ENCODE data around the gene MNX1.

MNX1 gene

DNA sequence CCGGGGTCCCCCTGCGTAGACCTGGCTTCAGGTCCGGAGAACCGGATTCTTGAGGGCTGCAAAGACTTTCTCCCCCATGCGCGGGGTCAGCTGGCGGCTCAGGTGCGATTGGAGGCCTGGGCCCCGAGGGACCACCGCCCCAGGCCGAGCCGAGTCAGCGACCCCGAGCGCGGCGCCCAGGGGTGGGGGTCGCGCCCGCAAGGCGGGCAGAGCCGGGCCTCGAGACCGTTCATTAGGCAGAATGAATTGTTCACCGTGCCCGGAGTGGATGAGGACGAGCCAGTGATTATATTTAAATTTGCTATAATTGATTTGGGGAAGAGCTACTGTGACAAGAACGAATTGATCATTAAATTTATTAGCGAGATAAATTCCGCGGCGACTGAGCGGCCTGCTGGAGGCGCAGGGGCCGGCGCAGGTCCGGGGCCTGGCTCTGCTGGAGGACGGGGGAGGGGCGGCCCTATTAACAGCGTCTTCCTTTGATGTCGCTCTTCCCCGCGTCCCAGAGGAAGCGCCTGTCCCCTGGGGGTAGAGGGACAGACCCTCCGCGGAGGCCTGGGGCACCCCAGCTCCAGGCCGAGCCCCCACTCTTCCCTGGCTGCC is 7.5 kb downstream of the MNX1 start:
- no peak for DNase-seq (ENCODE audit: low read depth in 2 of 2)

DNA sequence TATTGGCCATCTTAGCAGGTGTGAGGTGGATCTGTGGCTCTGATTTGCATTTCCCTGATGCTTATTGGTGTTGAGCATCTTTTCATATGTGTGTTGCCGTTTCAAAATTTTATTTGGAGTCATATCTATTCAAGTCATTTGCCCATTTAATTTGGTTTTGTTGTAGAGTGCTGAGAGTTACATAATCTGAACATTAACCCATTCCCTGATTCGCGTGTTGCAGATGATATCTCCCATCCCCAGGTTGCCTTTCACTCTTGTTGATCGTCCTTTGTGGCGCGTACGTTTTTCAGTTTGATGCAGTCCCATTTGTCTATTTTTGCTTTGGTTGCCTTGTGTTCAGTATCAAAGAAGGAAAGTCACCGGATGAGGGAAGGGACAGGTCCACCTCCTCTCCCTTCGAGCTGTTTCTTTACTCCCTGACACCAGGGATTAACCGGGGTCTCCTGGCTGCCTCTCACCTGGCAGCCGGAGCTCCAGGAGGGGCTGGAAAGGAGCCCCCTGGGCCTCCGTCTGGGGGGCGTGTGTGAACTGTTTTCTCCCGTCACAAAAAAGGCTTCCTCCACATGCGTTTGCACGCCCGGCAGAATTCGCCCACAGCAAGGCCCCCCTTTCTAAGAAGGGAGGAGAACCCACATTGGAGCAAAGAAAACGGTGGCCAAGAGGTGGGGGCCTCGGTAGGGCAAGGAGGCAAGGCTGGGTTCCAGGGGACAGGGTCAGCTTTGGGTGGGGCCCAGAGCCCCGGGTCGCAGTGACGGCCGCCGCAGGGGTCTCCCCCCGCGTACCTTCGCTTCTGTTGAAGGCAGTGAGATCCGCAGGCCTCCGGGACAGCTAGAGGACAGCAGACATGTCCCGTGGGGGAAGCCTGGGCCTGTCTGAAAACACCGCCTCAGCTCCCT is 8.3 kb downstream of the MNX1 start:
- DNase-seq (ENCODE audit: low read depth in 2 of 2): no peak

DNA sequence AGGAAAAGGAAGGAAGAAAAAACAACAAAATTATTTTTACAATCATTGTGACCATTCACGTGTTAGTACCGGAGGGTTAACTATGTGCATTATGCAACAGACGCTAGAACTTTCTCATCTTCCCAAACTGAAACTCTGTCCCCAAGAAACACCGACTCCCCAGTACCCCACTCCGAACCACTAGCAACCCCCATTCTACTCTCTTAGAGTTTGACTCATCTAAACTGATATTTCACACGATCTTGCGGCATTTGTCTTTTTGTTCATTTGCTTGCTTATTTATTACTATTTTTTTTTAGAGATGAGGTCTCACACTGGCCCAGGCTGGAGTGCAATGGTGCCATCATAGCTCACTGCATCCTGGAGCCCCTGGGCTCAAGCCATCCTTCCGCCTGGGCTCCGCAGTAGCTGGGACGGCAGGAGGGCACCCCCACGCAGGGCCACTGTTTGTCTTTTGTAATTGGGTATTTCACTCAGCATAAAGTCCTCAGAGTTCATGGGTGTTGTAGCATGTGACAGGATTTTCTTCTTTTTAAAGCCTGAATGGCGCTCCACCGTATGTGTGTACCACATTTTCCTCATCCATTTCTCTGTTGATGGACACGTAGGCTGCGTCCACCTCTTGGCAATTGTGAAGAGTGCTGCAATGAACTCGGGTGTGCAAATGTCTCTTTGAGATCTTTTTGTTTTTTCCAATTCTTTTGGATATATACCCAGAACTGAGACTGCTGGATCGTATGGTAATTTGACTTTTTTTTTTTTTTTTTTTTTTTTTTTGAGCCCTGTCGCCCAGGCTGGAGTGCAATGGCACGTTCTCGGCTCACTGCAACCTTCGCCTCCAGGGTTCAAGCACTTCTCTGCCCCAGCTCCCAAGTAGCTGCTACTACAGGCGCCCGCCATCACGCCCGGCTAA is 9.5 kb downstream of the MNX1 start:
- no peak for DNase-seq (ENCODE audit: low read depth in 2 of 2)

DNA sequence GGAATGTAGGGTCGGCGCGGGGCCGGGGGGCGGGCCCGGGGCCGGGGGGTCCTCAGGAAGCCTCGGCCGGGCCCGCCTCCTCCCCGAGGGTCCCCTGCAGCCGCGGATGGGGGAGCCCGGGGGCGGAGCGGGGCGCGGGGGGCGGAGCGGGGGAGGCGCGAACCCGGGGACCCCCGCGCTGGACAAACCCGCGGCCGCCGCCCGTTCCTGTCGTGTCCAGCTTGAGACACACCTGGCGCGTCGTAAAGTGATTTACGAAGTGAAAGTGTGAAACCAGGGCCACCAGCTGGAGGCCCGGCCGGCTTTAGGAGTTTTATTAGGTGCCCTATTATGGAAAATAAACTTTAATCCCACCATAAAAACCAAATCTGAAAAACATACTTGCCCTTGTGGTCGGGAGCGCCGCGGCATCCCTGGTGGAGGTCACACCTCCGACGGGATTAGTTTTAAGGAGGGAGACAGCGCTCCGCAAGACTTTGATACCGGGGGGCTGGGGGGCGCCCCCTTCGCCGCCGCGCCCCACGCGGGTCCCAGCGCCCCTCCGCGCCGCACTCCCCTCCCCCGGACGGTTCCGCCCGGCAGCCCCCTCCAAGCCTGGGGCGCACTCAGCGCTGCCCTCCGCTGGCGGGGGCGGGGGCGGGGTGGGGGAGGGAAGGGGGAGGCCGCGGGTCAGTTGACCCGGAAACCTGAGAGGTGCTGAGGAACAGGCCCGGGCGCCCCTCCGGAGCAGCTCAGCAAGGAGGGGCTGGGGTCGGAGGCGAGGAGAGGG is 10.3 kb downstream of the MNX1 start:
- DNase-seq (ENCODE audit: low read depth in 2 of 2): no peak

DNA sequence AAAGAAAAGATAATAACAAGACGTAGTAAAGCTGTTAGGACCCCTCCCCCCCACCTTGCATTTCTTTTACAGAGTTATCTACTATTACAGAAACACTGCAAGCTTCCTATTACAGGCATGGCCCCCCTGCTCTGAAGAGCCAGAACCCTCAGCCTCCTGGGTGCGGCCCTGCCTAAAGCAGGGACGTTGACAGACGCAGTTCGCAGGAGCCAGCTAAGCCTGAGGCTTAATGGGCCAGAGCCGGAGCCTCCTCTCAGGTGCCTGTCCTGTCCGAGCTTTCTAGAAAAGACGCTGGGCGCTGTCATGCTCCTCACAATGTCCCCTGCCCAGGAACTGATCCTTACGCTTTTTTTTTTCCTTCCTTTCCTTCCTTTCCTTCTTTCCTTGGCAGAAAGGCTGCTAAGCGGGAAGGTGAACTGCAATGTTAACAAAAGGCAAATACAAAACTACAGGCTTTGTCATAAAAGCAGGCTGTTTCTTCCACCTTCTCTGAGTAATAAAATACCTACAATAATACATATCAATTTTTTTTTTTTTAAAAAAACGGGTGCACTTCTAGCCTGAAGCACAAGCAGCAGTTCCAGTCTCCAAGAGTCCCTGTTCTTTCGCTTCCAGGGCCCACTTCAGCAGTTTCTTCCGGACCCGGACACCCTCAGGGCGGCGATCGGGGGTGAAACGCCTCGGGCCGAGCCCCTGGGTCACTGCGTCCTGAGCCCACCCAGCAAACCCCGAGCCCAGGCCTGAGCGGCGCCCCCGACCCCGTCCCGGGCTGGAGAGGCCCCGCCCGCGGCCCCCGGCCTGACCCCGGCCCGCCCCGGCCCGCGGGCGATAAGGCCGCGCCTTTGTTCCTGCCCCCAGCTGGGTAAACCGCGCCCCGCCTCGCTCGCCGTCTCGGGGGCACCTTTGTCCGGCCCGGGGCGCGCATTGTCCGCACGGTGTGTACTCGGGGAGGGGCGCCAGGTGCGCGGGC is 11.2 kb downstream of the MNX1 start:
- no peak for DNase-seq (ENCODE audit: low read depth in 2 of 2)

DNA sequence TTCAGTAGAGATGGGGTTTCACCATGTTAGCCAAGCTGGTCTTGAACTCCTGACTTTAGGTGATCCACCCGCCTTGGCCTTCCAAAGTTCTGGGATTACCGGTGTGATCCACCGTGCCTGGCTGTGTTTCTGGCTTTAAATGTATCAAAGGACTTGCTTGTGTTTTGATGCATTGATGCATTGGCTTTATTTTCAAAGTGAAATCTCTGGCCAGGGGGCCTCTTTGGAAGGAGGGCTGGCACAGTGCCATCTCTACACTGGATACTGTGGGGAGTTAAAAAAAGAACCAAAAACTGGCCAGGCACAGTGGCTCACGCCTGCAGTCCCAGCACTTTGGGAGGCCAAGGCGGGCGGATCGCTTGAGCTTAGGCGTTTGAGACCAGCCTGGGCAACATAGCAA is 16.0 kb downstream of the MNX1 start:
- DNase-seq (ENCODE audit: low read depth in 2 of 2): no peak

DNA sequence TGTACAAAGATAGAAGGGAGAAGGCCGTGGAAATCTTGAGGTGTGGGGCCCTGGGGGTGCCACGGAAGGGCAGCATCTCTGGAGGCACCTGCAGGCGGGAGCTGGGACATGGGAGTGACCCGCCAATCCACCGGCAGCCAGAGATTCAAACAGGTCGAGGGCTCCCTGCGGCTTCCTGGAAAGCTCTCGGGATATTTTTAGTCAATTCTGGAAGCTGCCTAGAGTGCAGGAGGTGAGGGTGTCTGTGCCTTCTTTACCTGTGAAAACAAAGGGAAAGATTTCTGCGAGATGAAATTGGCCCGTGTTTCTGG is 16.6 kb downstream of the MNX1 start:
- DNase-seq (ENCODE audit: low read depth in 2 of 2): no peak

DNA sequence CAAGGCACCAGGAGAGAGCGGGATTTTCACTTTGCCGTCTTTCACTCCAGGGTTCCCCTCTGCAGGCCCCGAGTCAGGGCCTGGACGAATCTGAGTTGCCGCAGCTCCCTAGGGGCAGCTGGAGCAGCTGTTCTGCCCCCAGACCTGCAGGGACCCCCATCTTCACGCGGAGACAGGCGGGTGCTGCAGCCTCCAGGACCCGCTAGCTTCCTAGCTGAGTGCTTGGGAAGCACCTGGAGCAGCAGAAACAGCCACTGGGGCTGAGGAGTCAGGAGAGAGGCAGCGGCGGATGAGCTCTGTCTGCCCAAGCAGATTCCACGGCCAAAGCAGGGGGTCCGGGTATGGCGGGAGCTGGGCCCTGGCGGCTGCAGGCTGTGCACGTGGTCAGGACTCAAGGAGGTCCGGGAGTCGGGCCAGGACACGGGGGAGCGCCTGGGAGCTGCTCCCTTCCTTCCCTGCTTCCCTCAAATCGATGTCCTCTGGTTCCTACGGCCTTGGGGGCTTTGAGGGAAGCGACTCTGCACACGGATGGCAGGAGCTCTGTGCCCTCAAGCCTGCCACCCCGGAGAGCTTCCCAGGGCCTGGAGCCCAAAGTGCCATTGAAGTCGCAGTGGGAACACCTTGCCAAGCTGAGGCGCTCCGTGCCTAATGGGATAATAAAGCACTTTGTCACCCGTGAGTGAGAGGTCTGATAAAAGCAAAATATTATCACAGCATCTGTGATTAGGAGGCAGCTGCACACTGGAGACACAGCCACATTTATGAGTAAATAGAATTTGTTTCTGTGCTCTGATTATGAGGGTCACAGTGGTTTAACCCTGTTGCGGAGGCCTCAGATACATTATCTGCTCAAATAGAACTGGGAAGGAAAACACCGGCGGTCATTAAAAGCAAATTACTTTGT is 17.2 kb downstream of the MNX1 start:
- no peak for DNase-seq (ENCODE audit: low read depth in 2 of 2)

DNA sequence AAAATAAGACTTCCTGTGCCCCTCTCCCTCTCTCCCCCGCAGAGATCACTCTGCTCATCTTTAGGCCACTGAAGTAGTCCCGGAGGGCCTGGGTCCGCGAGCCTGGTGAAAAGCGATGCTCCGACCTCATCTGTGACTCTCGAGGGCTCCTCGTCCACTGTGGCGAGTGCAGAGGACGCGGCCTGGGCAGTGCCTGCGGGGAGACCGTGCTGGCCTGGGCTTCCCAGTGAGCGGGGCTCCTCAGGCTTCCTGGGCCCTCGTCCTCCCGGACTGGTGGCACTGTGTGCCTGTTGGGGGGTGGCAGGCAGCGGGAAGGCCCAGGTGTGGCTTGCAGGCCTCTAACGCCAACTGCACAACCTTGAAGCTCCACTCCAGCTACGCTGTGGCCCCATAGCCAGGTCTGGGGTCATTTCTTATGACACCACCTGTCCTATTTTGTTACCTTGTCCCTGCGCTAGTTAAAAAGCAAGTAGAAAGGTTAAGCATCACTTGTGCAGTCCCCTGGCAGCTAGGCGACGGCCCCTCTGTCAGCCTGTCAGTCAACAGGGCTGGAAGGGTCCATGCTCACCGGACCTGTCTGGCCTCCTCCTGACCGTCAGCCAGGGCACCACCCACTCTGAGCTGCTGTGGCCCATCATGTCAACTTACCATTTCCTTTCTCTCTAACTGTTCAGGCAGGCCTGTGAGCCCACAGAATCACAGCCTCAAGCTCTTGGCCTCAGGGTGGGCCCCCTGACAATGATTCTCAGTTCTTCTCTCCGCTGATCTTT is 20.5 kb downstream of the MNX1 start:
- DNase-seq (ENCODE audit: low read depth in 2 of 2): no peak

DNA sequence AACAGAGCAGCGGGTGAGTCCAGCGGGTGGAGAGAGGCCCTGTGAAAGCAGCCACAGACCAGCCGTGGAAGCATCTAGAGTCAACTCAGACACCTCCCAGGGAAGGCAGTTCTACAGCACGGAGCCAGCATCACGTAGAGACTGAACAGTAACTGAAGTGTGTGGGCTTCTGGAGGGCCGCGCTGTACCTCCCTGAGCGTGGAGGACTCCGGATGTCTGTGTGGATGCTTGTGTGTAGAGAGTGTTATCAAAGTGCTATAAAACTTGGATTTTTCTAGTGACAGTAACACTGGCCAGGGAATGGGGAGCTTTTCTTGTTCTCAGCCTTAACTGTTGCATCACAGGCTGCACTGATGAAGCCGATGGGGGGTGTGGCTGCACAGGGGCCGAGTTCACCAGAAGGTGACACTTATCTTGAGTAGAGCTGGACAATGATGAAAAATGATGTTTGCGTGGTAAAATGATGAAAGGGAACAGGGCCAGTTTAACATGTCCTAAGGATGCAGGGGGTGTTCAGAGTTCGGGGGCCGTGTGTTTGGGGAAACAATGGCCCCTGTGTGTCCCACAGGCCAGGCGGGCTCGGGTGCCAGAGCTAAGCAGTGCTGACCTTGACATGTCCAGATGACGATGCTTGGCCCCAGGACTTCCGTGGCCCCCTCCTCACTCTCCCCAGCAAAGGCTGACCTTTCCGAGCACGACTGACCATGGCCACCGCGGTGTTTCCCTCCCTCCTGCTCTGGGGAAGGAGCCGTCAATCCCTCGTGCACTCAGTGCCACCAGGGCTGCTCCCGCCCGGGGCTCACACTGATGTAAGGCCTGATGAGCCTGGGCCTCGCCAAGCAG is 21.9 kb downstream of the MNX1 start:
- no peak for DNase-seq (ENCODE audit: low read depth in 2 of 2)

DNA sequence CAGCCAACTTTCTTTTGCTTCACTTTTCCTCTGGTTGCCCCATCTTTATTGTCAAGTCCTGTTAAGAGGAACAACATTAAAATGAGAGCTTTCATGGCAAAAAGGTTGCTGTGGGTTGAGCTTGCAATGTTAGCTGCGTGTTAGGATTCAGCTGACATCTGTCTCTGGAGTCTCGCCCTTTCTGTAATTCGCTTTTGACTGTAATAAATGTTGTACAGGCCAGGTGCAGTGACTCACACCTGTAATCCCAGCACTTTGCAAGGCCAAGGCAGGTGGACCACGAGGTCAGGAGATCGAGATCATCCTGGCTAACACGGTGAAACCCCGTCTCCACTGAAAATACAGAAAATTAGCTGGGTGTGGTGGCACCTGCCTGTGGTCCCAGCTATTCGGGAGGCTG is 24.1 kb downstream of the MNX1 start:
- no peak for DNase-seq (ENCODE audit: low read depth in 2 of 2)

DNA sequence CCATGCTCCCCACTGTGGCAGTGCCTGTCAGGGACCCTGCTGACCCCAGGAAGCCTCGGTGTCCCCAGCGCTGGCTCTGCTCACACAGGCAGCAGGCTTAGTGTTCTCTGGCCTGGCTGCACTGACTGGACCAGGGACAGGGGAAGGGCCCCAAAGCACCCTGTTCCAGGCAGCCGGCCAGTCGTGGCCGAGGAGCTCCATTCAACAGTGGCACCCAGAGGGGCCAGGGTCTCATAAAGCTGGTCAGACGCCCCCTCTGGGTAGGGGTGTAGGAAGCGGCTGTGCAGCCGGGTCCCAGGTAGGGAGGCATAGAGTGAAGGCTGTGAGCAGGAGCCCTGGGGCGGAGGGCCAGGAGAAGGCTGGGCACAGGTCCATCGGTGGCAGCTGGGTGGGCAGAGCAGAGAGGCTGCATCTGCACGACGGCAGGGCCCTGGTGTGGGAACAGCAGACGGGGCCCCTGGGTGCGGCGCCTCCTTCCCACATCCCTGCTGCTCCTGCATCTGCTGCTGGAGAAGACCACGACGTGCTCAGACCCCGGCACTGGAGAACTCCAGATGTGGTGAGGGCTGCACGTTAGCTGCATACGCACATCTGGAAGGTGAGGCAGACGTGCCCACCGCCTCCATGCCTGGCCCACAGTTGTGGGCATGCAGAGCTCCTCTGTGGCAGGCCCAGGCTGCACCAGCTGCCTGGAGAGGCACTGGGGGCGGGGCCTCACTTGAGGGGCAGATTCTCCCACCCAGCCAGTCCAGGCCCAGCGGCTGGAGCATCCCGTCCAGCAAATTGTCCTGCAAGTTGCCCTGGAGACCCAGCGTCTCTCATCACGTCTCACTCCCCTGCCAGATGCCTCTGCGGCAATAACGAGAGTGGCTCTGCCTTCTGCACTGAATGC is 25.1 kb downstream of the MNX1 start:
- DNase-seq (ENCODE audit: low read depth in 2 of 2): no peak

DNA sequence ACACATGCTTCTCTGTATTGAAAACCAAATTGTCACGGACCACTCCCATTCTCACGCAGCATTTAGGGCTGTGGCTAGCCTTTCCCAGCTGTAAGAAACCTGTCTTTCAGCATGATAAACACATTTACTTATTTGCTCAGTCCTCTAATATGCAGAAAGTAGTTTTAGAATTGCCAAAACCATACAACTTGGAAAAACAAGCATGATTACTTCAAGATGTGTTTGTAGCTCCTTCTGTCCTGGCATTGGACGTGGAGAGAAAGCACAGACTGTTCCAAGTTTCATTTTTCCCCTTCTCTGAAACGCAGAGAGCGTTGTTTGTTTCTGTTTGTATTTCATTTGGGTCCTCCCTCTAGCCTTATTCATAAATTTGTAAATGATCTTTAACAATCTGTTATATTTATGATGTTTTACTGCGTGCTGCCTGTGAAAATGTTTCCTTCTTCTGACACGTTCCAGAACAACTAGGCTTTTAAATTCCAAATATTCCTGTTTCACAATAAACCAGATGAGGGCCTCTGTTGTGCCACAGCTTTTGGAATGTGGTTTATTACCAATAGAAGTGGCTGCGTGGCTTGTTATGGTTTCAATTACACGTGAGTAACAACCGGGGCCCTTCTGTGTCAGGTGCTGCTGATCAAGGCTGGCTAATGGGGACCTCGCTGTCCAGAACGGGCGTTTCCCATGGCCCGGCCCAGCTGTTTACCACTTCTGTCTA is 26.1 kb downstream of the MNX1 start:
- DNase-seq (ENCODE audit: low read depth in 2 of 2): no peak

DNA sequence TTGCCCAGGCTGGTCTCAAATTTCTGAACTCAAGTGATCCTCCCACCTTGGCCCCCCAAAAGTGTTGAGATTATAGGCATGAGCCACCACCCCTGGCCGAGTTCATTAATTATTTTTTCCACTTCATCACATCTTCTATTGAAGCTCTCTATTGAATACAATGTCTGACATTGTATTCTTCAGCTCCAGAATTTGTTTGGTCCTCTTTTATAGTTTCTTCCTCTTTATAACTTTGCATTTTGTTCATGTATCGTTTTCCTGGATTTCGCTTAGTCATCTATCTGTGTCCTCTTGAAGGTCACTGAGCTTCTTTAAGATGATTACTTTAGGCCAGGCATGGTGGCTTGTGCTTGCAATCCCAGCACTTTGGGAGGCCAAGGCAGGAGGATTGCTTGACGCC is 30.8 kb downstream of the MNX1 start:
- no peak for DNase-seq (ENCODE audit: low read depth in 2 of 2)

DNA sequence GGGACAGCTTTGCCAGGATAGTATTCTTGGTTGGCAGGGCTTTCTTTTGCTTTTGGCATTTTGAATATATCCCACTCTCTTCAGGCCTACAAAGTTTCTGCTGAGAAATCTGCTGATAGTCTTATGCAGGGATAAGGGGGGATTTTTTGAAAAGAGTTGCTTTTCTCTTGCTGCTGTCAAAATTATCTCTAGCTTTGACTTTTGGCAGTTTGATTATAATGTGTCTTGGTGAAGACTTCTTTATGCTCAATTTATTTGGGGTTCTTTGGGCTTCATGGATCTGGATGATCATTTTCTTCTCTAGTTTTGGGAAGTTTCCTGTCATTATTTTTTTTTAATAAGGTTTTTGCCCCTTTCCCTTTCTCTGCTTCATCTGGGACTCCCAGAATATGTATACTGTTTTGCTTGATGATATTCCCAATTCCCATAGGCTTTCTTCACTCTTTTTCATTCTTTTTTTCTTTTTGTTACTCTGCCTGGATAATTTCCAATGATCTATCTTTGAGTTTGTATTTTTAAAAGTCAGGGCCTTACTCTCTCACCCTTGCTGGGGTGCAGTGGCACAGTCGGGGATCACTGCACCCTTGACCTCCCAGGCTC is 31.4 kb downstream of the MNX1 start:
- DNase-seq (ENCODE audit: low read depth in 2 of 2): no peak

DNA sequence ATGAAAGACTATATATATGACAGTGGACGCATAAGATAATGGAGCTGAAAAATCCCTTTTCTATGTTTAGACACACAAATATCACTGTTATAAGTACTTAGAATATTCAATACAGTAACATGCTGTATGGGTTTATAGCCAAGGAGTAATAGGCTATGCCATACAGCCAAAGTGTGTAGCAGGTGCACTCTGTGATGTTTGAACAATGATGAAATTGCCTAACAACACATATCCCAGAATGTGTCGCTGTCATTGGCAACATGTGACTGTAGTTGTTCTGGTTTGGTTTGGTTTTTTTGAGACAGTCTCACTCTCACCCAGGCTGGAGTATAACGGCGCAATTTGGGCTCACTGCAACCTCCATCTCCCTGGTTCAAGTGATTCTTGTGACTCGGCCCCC is 34.8 kb downstream of the MNX1 start:
- no peak for DNase-seq (ENCODE audit: low read depth in 2 of 2)

All from stimulated activated CD8-positive, alpha-beta memory T cell treated with anti-CD3 and anti-CD28 coated beads, Interleukin-7, amount 100 ng/mL, for 1 hour (primary cell).